Measurements from ENCODE around the gene HS2ST1.

HS2ST1 gene

GRCh38 chr1:86994061-86994460 lies 79.6 kb downstream of the HS2ST1 start:
- Histone ChIP-seq H3K4me1 (ENCODE audit: control insufficient read depth, insufficient read depth, low read length) (peaks cover 33% of the 10 kb centered on the region), H3K4me3 (ENCODE audit: low read depth, low read length) (no peak overlapping the region), H3K27ac (ENCODE audit: extremely low read depth, low read depth, low read length) (peak overlapping the region; percentile 44), H3K36me3 (ENCODE audit: control insufficient read depth in 2 of 2, insufficient read depth in 1 of 2, low read length in 2 of 2) (no peaks in the 10 kb centered on the region), H3K9me3 (ENCODE audit: control insufficient read depth, insufficient read depth, low read depth, low read length) (no peaks in the 10 kb centered on the region)
- CTCF ChIA-PET = interaction anchor here (1.5 kb wide), 1 partner anchor 91 kb away, joined by 3 read pairs; no protein-coding TSS in a partner anchor
- POLR2A ChIA-PET = no interaction called here
- TF ChIP-seq PATZ1 (tag by site-specific recombination; IDR thresholded peaks at IDR 0.05) (no peak), ZBTB44 (tag by site-specific recombination; IDR thresholded peaks at IDR 0.05) (peak; percentile 41; the same call in 1 of the 2 replicates), KLF1 (tag by site-specific recombination; IDR thresholded peaks at IDR 0.05) (no peak), ZNF350 (tag by site-specific recombination; IDR thresholded peaks at IDR 0.05) (no peak), ZNF596 (tag by site-specific recombination; IDR thresholded peaks at IDR 0.05) (no peak), ZNF416 (tag by site-specific recombination; IDR thresholded peaks at IDR 0.05) (no peak), ZBTB1 (tag by site-specific recombination; IDR thresholded peaks at IDR 0.05) (no peak), ZBTB17 (tag by site-specific recombination; IDR thresholded peaks at IDR 0.05) (no peak), ZNF335 (tag by site-specific recombination; conservative IDR thresholded peaks at IDR 0.05) (peak; percentile 55), ZNF610 (tag by site-specific recombination; IDR thresholded peaks at IDR 0.05; ENCODE audit: borderline replicate concordance) (no peak), PRDM6 (tag by site-specific recombination; IDR thresholded peaks at IDR 0.05) (peak; percentile 76), GLIS2 (tag by site-specific recombination; IDR thresholded peaks at IDR 0.05) (no peak), ZNF324 (tag by site-specific recombination; IDR thresholded peaks at IDR 0.05) (no peak), ZNF274 (IDR thresholded peaks at IDR 0.05; ENCODE audit: low read length) (no peak), ZNF274 (tag by site-specific recombination; IDR thresholded peaks at IDR 0.05; ENCODE audit: borderline replicate concordance) (no peak), ZNF140 (tag by site-specific recombination; IDR thresholded peaks at IDR 0.05) (no peak)

- ChIA-PET POLR2A (no interaction called here), CTCF (interaction anchor here (0.6 kb wide), 1 partner anchor 699 kb away, joined by 3 read pairs; no protein-coding TSS in a partner anchor)
- Histone ChIP-seq H3K36me3 (ENCODE audit: control insufficient read depth in 2 of 2, insufficient read depth in 1 of 2, low read length in 2 of 2) (no peaks in the 10 kb centered on the region), H3K4me1 (ENCODE audit: control insufficient read depth, insufficient read depth, low read length) (peaks cover 28% of the 10 kb centered on the region), H3K9me3 (ENCODE audit: control insufficient read depth, insufficient read depth, low read depth, low read length) (no peaks in the 10 kb centered on the region), H3K27ac (ENCODE audit: extremely low read depth, low read depth, low read length) (no peak overlapping the region), H3K4me3 (ENCODE audit: low read depth, low read length) (no peak overlapping the region)
- TF ChIP-seq ZFHX2 (tag by site-specific recombination; conservative IDR thresholded peaks at IDR 0.05) (peak; percentile 76), ZNF248 (tag by site-specific recombination; IDR thresholded peaks at IDR 0.05) (no peak), FEZF1 (tag by site-specific recombination; IDR thresholded peaks at IDR 0.05) (peak; percentile 46; the same call in 1 of the 2 replicates), YY2 (tag by site-specific recombination; IDR thresholded peaks at IDR 0.05) (no peak), EGR2 (tag by site-specific recombination; IDR thresholded peaks at IDR 0.05; ENCODE audit: low read depth) (peak; percentile 47; the same call in 1 of the 2 replicates)
These were observed 83.1 kb downstream of the HS2ST1 start for GRCh38 chr1:86997538-86997937.
